Liver (tissue), 3 donors: ENCODE data around the gene SNX10.

ENCODE experiments used
- EGR1 ChIP-seq, 2 donors: IDR thresholded peaks; 2 replicates each; pipeline ENCODE4 v1.6.1; 2016 to 2018; ENCODE audit warnings: antibody characterized with exemption in 2 of 2, low read depth in 2 of 2
- FOXA1 ChIP-seq: IDR thresholded peaks from 2 replicates; pipeline ENCODE4 v1.6.1; 2016; ENCODE audit warnings: antibody characterized with exemption
- HNF4A ChIP-seq, 2 donors: conservative IDR thresholded peaks; 2 replicates each; pipeline ENCODE4 v1.6.1; 2016; ENCODE audit warnings: antibody characterized with exemption in 2 of 2, mild to moderate bottlenecking in 2 of 2
- NR2F2 ChIP-seq: IDR thresholded peaks from 2 replicates; pipeline ENCODE4 v1.6.1; 2016; ENCODE audit warnings: antibody characterized with exemption
- RAD21 ChIP-seq, 2 donors: IDR thresholded peaks; 2 replicates each; pipeline ENCODE4 v1.6.1; 2016; ENCODE audit warnings: antibody characterized with exemption in 2 of 2, mild to moderate bottlenecking in 2 of 2
- RXRA ChIP-seq, 2 donors: IDR thresholded peaks; 2 replicates each; pipeline ENCODE4 v1.6.1; 2017 to 2018; ENCODE audit warnings: antibody characterized with exemption in 2 of 2, mild to moderate bottlenecking in 1 of 2
- SP1 ChIP-seq: IDR thresholded peaks from 2 replicates; pipeline ENCODE4 v1.6.1; 2018; ENCODE audit warnings: antibody characterized with exemption, mild to moderate bottlenecking
- TAF1 ChIP-seq: conservative IDR thresholded peaks from 2 replicates; pipeline ENCODE4 v1.6.1; 2016; ENCODE audit warnings: antibody characterized with exemption, mild to moderate bottlenecking
- YY1 ChIP-seq: IDR thresholded peaks from 2 replicates; pipeline ENCODE4 v1.6.1; 2016; ENCODE audit warnings: antibody characterized with exemption, mild to moderate bottlenecking
- TF ChIP-seq, protein P1 (sequence below): fragments of 150-350 bp; IDR thresholded peaks from 2 replicates; pipeline ENCODE4 v1.5.1; 2017; ENCODE audit warnings: improper control_type of control experiment, low read depth, low read length; ENCODE audit not compliant: missing input control
- TF ChIP-seq, protein P2 (sequence below): IDR thresholded peaks from 2 replicates; pipeline ENCODE4 v1.6.1; 2016; ENCODE audit warnings: antibody characterized with exemption
- TF ChIP-seq, protein P3 (sequence below): IDR thresholded peaks from 2 replicates; pipeline ENCODE4 v1.6.1; 2016; ENCODE audit warnings: antibody characterized with exemption, mild to moderate bottlenecking
- donor health status: healthy.
- donor health status: healthy.

DNA sequence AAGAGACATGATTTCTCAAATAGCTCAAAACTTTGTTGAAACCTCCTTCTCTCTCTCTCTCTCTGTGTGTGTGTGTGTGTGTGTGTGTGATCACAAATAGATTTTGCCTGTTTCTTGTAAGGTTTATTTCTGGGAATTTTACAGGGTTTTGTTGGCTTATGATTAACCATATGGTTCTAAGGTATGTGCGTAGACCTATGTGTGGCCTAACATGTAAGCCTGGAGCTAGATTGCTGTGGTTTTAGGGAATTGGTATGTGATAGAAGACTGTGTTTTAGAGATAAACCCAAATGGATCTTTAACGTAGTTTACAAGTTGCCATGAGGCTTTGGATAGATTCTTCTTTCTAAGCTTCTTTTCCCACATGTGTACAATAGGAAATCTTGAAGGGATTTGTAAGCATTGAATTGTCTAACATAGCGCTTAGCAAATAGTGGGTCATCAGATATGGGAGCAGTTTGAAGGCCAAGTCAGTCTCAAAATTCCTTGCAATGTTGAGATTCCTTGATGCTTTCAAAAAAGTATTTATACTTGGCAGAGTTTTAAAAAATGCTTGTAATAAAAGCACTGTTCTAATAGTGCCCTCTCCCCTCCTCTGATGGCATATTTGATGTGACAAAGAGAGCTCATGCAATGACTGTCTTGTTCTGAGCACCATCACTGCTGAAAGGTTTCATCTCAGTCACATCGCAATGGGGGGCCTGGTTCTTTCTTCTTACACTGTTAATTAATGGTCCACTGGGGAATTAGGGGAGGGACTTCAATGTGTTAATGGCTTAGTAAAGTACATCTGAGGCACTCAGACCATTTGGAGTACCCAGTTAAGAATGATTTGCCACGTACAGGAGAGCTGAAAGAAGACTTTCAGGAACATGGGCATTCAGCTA is 118.2 kb downstream of the SNX10 start:
- no peak for TF ChIP-seq EGR1 (IDR thresholded peaks at IDR 0.05; ENCODE audit: low read depth in 2 of 2)
- TF ChIP-seq SP1, result no peak
- TF ChIP-seq, protein P1, sequence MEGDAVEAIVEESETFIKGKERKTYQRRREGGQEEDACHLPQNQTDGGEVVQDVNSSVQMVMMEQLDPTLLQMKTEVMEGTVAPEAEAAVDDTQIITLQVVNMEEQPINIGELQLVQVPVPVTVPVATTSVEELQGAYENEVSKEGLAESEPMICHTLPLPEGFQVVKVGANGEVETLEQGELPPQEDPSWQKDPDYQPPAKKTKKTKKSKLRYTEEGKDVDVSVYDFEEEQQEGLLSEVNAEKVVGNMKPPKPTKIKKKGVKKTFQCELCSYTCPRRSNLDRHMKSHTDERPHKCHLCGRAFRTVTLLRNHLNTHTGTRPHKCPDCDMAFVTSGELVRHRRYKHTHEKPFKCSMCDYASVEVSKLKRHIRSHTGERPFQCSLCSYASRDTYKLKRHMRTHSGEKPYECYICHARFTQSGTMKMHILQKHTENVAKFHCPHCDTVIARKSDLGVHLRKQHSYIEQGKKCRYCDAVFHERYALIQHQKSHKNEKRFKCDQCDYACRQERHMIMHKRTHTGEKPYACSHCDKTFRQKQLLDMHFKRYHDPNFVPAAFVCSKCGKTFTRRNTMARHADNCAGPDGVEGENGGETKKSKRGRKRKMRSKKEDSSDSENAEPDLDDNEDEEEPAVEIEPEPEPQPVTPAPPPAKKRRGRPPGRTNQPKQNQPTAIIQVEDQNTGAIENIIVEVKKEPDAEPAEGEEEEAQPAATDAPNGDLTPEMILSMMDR, result no peak
- TF ChIP-seq, protein P2, sequence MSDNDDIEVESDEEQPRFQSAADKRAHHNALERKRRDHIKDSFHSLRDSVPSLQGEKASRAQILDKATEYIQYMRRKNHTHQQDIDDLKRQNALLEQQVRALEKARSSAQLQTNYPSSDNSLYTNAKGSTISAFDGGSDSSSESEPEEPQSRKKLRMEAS, result no peak
- no peak for TF ChIP-seq RAD21 (IDR thresholded peaks at IDR 0.05)
- TF ChIP-seq, protein P3, sequence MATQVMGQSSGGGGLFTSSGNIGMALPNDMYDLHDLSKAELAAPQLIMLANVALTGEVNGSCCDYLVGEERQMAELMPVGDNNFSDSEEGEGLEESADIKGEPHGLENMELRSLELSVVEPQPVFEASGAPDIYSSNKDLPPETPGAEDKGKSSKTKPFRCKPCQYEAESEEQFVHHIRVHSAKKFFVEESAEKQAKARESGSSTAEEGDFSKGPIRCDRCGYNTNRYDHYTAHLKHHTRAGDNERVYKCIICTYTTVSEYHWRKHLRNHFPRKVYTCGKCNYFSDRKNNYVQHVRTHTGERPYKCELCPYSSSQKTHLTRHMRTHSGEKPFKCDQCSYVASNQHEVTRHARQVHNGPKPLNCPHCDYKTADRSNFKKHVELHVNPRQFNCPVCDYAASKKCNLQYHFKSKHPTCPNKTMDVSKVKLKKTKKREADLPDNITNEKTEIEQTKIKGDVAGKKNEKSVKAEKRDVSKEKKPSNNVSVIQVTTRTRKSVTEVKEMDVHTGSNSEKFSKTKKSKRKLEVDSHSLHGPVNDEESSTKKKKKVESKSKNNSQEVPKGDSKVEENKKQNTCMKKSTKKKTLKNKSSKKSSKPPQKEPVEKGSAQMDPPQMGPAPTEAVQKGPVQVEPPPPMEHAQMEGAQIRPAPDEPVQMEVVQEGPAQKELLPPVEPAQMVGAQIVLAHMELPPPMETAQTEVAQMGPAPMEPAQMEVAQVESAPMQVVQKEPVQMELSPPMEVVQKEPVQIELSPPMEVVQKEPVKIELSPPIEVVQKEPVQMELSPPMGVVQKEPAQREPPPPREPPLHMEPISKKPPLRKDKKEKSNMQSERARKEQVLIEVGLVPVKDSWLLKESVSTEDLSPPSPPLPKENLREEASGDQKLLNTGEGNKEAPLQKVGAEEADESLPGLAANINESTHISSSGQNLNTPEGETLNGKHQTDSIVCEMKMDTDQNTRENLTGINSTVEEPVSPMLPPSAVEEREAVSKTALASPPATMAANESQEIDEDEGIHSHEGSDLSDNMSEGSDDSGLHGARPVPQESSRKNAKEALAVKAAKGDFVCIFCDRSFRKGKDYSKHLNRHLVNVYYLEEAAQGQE, result no peak
- TF ChIP-seq FOXA1, result no peak
- TF ChIP-seq NR2F2, result no peak
- TF ChIP-seq YY1, result no peak
- no peak for TF ChIP-seq RXRA (IDR thresholded peaks at IDR 0.05)
- TF ChIP-seq TAF1, result no peak
- TF ChIP-seq HNF4A (conservative IDR thresholded peaks at IDR 0.05), result no peak
